K562 (cell line): ENCODE measurements around the gene NDUFB5. TPM values are rescaled to one million over a fixed set of nuclear protein-coding genes. Genes with fewer than 3 reads are reported as not detected.
A peak's percentile ranks its signal among the peaks of the same experiment; 100 is the strongest.

Experiments used
- ATAC-seq: fragments of 200-7000 bp; cut with Tn5 transposase; 3 replicates; pipeline ENCODE4 v1.9.1; 2020; ENCODE audit warnings: moderate library complexity
- BruUV-seq: library from RNA; stranded (reverse); fragments of 400-500 nt; replicated peaks from 2 replicates; lab custom pipeline; 2021; lab: Mats Ljungman, UMichigan
- CTCF ChIA-PET: fragments of 300-600 bp; formaldehyde crosslinking; extraction: SDS; loops from one replicate; lab custom pipeline; 2021; ENCODE audit warnings: low intra/inter-chr PET ratio; lab: Yijun Ruan, JAX
- POLR2A ChIA-PET: fragments of 300-600, 350-650 bp; sonication (Branson Sonifier 250); formaldehyde crosslinking; extraction: SDS; loops from one replicate; lab custom pipeline; 2021; ENCODE audit warnings: antibody characterized with exemption, inconsistent platforms; lab: Yijun Ruan, JAX
- DNase-seq, 4 experiments: peaks; one replicate each; pipeline versions ENCODE4 v3.0.0 to v3.0.0-alpha.2; 2011 to 2018; ENCODE audit warnings: low spot score in 3 of 4, mixed read lengths in 3 of 4; ENCODE audit errors: extremely low read depth in 1 of 4
- FAIRE-seq: peaks from 2 replicates; lab custom pipeline; 2011; peaks lifted over from hg19 to GRCh38; lab: Jason Lieb, UNC
- H2AFZ ChIP-seq: 2 replicates; pipeline ENCODE4 v1.6.0; 2011; ENCODE audit warnings: low read depth, low read length, control low read depth, inconsistent platforms
- H3K27ac ChIP-seq: fragments of 200-600 bp; 3 replicates; pipeline ENCODE4 v1.8.0; 2011; ENCODE audit warnings: low read depth, mild to moderate bottlenecking, control low read depth, inconsistent platforms, low read length, moderate library complexity, mixed read lengths; ENCODE audit errors: extremely low read depth
- H3K27me3 ChIP-seq, 2 experiments: fragments of 300-600 bp in 1 of 2; 2 replicates in 1 of 2; 3 replicates in 1 of 2; pipeline versions ENCODE4 v1.6.0 to v1.8.0; 2011; ENCODE audit warnings: inconsistent platforms in 2 of 2, low read length in 2 of 2, mild to moderate bottlenecking in 1 of 2, mixed read lengths in 1 of 2, moderate library complexity in 1 of 2; ENCODE audit not compliant: control insufficient read depth in 2 of 2, insufficient read depth in 2 of 2
- H3K36me3 ChIP-seq: fragments of 300-600 bp; 3 replicates; pipeline ENCODE4 v1.8.0; 2011; ENCODE audit warnings: mild to moderate bottlenecking, low read length, inconsistent platforms; ENCODE audit not compliant: control insufficient read depth, insufficient read depth
- H3K4me1 ChIP-seq, 2 experiments: fragments of 200-600 bp in 1 of 2; replicated peaks in 1 of 2; 2 replicates in 1 of 2; 3 replicates in 1 of 2; pipeline versions ENCODE4 v1.5.1 to v1.8.0; 2011; ENCODE audit warnings: inconsistent platforms in 2 of 2, low read length in 2 of 2, mild to moderate bottlenecking in 1 of 2, mixed read lengths in 1 of 2, moderate library complexity in 1 of 2; ENCODE audit not compliant: control insufficient read depth in 2 of 2, insufficient read depth in 2 of 2
- H3K4me2 ChIP-seq: 2 replicates; pipeline ENCODE4 v1.6.1; 2011; ENCODE audit warnings: low read length, control low read depth, inconsistent platforms, mixed read lengths; ENCODE audit not compliant: insufficient read depth
- H3K4me3 ChIP-seq: fragments of 200-600 bp; sonication (generic), shearing (Covaris generic); 2 replicates; pipeline ENCODE4 v1.5.1; 2016; ENCODE audit warnings: control low read depth, inconsistent platforms
- H3K79me2 ChIP-seq: fragments of 200-600 bp; 3 replicates; pipeline ENCODE4 v1.8.0; 2011; ENCODE audit warnings: low read length, inconsistent platforms; ENCODE audit not compliant: control insufficient read depth, insufficient read depth
- H3K9ac ChIP-seq, 2 experiments: 2 replicates each; pipeline versions ENCODE4 v1.6.0 to v1.6.1; 2011; ENCODE audit warnings: low read depth in 2 of 2, low read length in 2 of 2, control low read depth in 1 of 2, inconsistent platforms in 1 of 2, mild to moderate bottlenecking in 1 of 2, mixed read lengths in 1 of 2; ENCODE audit not compliant: insufficient read depth in 1 of 2
- H3K9me1 ChIP-seq: one replicate; pipeline ENCODE4 v1.6.0; 2011; ENCODE audit warnings: inconsistent platforms, mild to moderate bottlenecking, low read length, moderate library complexity; ENCODE audit not compliant: control insufficient read depth, insufficient read depth
- H3K9me3 ChIP-seq: replicated peaks from 2 replicates; pipeline ENCODE4 v1.5.1; 2011; ENCODE audit warnings: low read depth, low read length, inconsistent platforms; ENCODE audit not compliant: control insufficient read depth, insufficient read depth
- H4K20me1 ChIP-seq: replicated peaks from 2 replicates; pipeline ENCODE4 v1.6.1; 2011; ENCODE audit warnings: low read length, inconsistent platforms, mixed read lengths; ENCODE audit not compliant: control insufficient read depth, insufficient read depth
- ARID1B ChIP-seq: fragments of 450-650 bp; IDR thresholded peaks from 2 replicates; pipeline ENCODE4 v1.6.1; 2016; ENCODE audit warnings: antibody characterized with exemption, mild to moderate bottlenecking, inconsistent platforms
- CBFA2T2 ChIP-seq: fragments of 450-650 bp; conservative IDR thresholded peaks from 2 replicates; pipeline ENCODE4 v1.6.1; 2017; ENCODE audit warnings: mild to moderate bottlenecking
- CBFA2T3 ChIP-seq: fragments of 450-650 bp; IDR thresholded peaks from 2 replicates; pipeline ENCODE4 v1.6.1; 2017
- FOXM1 ChIP-seq, 2 experiments: fragments of 450-650 bp in 1 of 2; sonication (generic) in 1 of 2; formaldehyde crosslinking in 1 of 2; IDR thresholded peaks; 2 replicates each; pipeline versions ENCODE4 v1.6.1 to v1.9.0; 2017 to 2022; ENCODE audit warnings: low read depth in 2 of 2, mild to moderate bottlenecking in 2 of 2, missing genetic modification reagents in 1 of 2, moderate library complexity in 1 of 2
- GABPB1 ChIP-seq: sonication (generic); formaldehyde crosslinking; IDR thresholded peaks from 2 replicates; pipeline ENCODE4 v1.8.0; 2022; ENCODE audit warnings: mild to moderate bottlenecking, missing genetic modification reagents
- KDM1A ChIP-seq, 2 experiments: fragments of 450-650 bp; IDR thresholded peaks; 2 replicates each; pipeline ENCODE4 v1.6.1; 2016; ENCODE audit warnings: mild to moderate bottlenecking in 2 of 2
- PHF21A ChIP-seq: fragments of 450-650 bp; IDR thresholded peaks from 2 replicates; pipeline ENCODE4 v1.6.1; 2017; ENCODE audit warnings: low read depth, borderline replicate concordance
- TAL1 ChIP-seq: fragments of 450-650 bp; IDR thresholded peaks from 2 replicates; pipeline ENCODE4 v1.6.1; 2016; ENCODE audit warnings: mild to moderate bottlenecking
- WGBS: fragments of 100-300 bp; shearing (Covaris generic); methylation state at CpG from one replicate; pipeline ENCODE4 v1.1.6; 2016; ENCODE audit warnings: low coverage, mixed read lengths; ENCODE audit not compliant: insufficient coverage; ENCODE audit errors: missing lambda C conversion rate; 5-methylcytosine and 5-hydroxymethylcytosine counted together
- in situ Hi-C: fragments of 300-500 bp; cut with MboI; formaldehyde crosslinking; loops from 4 replicates; pipeline ENCODE4 v1.15.0; 2018; ENCODE audit warnings: inconsistent platforms, mixed read lengths
- intact Hi-C: fragments of 100-400 bp; cut with micrococcal nuclease; formaldehyde crosslinking; loops from 2 replicates; pipeline ENCODE4 v1.14.2; 2022
- polyA plus RNA-seq, 8 experiments: library from polyadenylated mRNA; depleted of rRNA in 4 of 8; stranded (reverse) in 5 of 8; unstranded in 3 of 8; fragments of >200 nt; fragmentation: Nextera tagmentation in 2 of 8; fragmentation: Illumina TruSeq in 1 of 8; extraction: Ambion mirVana in 2 of 8; extraction: Trizol in 1 of 8; gene quantifications; 2 replicates each; pipeline versions ENCODE4 v1.2.1 to v1.2.3, GENCODE V29; 2011 to 2014; ENCODE audit warnings: inconsistent platforms in 1 of 8, missing spikeins in 1 of 8
- total RNA-seq, 7 experiments: library from RNA; depleted of rRNA in 6 of 7; stranded (reverse); fragments of >200 nt in 6 of 7; fragmentation: Illumina TruSeq in 2 of 7; extraction: Trizol in 2 of 7; gene quantifications; 2 replicates each; pipeline versions ENCODE4 v1.2.1 to v1.2.3, GENCODE V29; 2011 to 2021; ENCODE audit warnings: low replicate concordance in 1 of 7

NDUFB5 gene
- total and polyA plus RNA-seq, 9 of the 15 experiments (the other 6 are each of a cell fraction or from before 2014, with no cell fraction given) = 128 to 466 (median 176) TPM

- Histone ChIP-seq H3K9me3 (no peaks in the 10 kb centered on the region), H4K20me1 (0 out of 2 replicates have a peak, but pooled peaks cover 2% of the 10 kb centered on the region), H2AFZ (no peak overlapping the region), H3K4me2 (no peak overlapping the region), H3K27ac (no peak overlapping the region), H3K36me3 (no peaks in the 10 kb centered on the region), H3K4me3 (no peak overlapping the region), H3K27me3 (peaks cover 15 to 24% of the 10 kb centered on the region in 2 experiments; a peak in 3 of 5 replicates), H3K4me1 (peaks cover 0 to 18% of the 10 kb centered on the region in 2 experiments; a peak in 3 of 5 replicates), H3K9me1 (no peaks in the 10 kb centered on the region), H3K9ac (no peak overlapping the region), H3K79me2 (no peaks in the 10 kb centered on the region)
- TF ChIP-seq PHF21A = no peak
- TF ChIP-seq KDM1A (IDR thresholded peaks at IDR 0.05) = 0 out of 4 replicates have a peak, but pooled peaks of 1 of the 2 experiments have one; percentile 34
- peak; percentile 58 for TF ChIP-seq TAL1
- peak; percentile 44; the same call in 1 of the 2 replicates for TF ChIP-seq CBFA2T2
- peak; percentile 41; the same call in 1 of the 2 replicates for TF ChIP-seq FOXM1 (IDR thresholded peaks at IDR 0.05; ENCODE audit: low read depth)
- TF ChIP-seq FOXM1 (CRISPR knock-in tag; IDR thresholded peaks at IDR 0.05; ENCODE audit: low read depth) = no peak
- no peak for TF ChIP-seq GABPB1
- peak; percentile 71 for TF ChIP-seq CBFA2T3
- peak; percentile 41 for TF ChIP-seq ARID1B
- ATAC-seq (no peak), DNase-seq (no peak), FAIRE-seq (no peak)
- intact Hi-C loops (loop anchor here (10.0 kb wide), 1 partner anchor 150 kb away; no protein-coding TSS in a partner anchor), in situ Hi-C loops (no loop called here)
- WGBS = 7% methylated on average over 2 of the region's 2 CpGs
- CTCF ChIA-PET = no interaction called here
- BruUV-seq = no TSS peak
- POLR2A ChIA-PET = interaction anchor here (0.7 kb wide), 1 partner anchor 346 kb away, joined by 3 read pairs; no protein-coding TSS in a partner anchor
These were observed 50.6 kb downstream of the NDUFB5 start for GRCh38 chr3:179655236-179655635.
